Astrocyte of the hippocampus (primary cell): ENCODE data around the gene ALOX5AP.

Experiments used
- DNase-seq: peaks from one replicate; pipeline ENCODE4 v3.0.0; 2011; ENCODE audit warnings: low read depth, low spot score

ALOX5AP gene

DNA sequence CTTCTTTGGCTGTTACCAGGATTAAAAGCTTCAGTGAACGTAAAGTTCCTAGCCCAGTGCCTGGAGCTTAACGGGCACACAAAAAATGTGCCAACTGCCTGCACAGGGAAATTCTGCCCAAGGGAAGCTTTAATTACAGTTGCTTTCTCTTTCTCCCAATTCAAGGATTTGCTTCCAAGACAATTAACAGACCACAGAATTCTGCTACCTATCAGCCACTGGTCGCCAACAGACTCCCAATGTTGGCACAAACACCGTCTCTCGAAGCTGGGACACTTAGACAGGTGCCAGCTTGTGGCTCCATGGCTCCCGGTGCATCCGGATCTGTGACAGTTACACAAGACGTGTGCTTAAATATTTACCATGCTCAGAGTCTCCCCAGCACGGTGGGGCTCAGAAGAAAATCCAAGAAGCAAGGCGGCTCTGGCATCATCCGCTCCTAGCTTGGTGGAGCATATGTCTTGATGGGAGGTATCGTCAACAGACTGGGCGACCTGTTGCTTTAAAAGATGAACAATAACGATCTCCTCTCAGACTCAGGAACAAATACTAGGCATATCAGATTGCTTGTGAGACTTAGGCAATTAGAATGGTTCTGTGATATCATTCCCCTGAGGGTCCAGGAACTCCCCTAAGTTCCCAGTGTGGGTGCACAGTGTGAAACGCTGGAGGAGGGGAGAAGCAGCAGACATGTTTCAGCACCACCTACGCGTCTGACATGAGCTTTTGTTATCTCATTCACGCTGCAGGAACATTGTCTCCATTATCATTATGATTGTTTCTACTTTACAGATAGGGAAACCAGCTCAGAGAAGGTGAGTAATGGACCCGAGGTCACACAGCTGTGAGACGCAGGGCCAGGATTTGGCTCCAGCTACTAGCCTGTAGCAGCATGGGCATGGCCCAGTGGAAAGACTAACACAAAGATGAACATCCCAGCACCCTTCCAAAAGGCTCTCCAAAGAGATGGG is 61.6 kb downstream of the ALOX5AP start:
- DNase-seq: no peak

DNA sequence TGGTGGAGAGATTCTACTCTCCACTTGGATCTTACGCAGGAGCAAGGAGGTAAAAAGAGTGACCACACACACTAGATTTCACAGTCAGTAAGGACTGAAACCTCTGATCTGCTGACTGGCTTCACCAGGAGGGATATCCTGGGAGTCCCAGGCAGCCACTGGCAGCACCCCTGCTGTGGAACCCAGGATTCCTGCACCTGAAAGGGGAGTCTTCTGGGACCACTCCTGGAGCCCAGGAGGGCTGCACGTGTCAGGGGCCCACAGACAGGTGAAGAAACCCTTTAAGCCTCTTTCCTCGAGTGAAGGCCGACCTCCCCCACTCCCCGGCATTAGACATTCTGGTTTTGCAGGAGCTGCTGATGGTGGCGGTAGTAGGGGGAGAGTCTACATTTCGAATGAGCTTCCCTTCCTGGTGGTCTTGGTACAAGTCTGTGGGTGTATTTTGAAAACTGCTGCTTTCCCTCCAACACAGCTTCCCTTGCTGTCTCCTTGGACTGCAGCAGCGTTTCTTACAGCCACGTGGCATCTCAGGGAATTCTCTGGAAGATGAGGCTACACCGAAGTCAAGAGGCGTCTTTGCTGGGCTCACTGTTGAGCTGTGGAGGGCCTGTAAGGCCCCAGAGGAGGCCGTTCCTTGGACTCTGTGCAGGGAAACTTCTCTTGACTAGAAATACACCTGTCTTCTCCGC is 62.6 kb downstream of the ALOX5AP start:
- no peak for DNase-seq

DNA sequence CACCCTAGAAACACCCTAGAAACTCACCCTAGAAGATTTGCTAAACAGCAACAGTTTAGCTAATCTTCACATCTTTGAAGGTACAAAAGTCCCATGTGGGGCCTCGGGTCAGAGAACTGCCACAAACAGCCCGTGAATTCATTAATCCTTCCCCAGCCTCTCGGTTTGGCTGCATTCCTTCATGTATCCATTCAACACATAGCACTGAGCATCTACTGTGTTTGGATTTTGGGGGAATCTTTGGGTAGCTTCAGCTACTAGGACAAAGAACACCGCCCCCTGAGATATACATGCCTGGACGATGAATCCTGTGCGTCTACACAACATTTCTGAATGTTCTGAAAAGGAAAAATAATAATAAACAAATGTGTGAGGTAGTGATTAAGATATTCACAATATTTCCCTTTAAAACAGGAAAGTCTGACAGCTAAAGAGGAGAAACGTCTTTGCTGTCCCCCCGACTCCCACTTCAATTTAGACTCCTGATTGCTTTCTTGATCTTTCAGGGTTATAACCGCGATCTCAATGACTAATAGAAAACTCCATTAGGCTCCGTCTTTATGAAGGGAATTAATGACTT is 63.5 kb downstream of the ALOX5AP start:
- peak; percentile 68 for DNase-seq

DNA sequence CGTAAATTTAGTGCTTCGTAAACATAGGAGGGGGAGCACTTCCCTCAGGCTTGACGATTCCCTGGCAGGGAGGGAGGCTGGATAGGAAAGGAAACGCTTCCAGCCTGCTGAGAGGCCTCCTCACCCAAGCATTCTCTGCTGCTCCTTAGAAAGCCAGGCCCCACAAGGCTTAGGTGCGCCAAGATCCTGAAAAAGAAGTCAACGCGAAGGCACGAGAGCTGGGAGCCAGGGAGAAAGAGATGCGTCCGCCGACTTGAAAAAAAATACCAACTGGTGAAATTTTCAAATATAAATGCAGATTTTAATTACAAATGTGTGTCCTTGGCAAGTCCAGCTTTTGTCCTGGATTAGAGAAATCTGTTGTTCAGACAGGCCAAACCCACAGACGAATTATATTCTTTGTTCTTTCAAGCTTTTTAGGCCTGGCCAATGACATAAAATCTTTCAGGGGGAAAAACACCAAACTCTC is 64.0 kb downstream of the ALOX5AP start:
- DNase-seq: peak; percentile 55

DNA sequence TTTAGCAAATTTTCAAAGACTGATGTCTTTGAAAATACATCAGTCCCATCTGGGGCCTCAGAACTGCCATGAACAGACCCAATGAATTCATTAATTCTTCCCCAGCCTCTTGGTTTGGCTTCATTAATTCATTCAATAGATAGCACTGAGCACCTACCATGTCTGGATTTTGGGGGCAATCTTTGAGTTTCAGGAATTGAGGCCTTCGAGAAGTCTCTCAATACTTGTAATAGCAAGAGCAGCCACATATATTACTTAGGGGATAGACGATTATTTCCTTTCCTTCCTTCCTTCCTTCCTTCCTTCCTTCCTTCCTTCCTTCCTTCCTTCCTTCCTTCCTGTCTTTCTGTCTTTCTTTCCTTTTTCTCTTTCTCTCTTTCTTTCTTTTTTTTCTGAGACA is 64.8 kb downstream of the ALOX5AP start:
- no peak for DNase-seq

DNA sequence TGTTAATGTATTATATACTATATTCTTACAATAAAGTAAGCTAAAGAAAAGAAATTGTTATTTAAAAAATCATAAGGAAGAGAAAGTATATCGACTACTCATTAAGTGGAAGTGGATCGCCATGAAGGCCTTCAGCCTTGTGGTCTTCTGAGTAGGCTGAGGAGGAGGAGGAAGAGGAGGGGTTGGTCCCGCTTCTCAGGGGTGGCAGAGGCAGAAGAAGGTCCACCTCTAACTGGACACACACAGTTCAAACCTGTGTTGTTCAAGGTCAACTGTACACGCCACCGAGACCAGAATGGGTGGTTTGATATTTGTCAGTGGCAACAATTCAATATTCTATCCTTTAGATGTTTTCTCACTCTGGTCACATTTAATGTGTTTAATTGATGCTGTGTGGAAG is 67.2 kb downstream of the ALOX5AP start:
- DNase-seq: no peak

DNA sequence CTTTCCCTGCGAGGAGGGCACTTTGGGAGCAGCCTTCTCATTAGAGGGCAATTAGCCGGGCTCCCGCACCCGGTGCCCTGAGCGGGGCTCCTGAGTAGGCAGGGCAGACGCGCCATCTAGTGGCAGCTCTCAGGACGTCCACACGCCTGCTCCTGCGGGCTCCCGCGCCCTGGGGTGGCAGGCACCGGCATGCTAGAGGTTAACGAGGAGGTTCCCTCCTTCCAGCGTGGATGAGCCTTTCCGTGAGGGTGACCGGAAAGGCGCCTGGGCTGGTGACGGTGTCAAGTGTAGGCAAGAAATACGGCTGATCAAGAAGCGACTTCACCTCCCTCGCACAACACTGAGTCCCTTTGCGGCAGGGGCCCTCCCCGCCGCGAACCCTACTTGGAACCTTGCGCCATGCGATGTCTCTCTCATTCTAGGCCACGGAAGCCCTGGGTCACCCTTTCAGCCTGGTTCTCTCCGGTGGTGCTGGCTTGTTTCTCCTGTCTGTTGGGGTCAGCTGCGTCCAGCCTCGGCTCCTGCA is 67.7 kb downstream of the ALOX5AP start:
- DNase-seq: peak; percentile 91

DNA sequence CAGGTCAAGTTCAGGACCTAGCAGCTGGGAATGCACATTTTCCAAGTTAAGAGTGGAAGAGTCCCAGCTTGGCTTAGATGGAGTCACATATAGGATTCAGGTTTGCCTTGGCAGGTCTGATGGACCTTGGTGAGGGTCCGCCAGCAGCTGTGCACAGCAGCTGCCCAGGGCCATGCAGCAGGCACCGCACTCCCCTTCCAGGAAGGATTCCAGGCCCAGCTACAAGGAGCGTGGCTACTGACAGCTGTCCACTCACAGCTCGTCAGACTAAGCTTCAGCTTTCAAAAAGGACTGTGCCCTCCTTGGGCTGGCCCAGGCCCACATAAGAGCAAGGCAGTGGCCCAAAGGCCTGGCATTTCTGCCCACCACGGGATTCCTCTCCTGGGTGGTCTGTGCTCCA is 68.4 kb downstream of the ALOX5AP start:
- DNase-seq: no peak

DNA sequence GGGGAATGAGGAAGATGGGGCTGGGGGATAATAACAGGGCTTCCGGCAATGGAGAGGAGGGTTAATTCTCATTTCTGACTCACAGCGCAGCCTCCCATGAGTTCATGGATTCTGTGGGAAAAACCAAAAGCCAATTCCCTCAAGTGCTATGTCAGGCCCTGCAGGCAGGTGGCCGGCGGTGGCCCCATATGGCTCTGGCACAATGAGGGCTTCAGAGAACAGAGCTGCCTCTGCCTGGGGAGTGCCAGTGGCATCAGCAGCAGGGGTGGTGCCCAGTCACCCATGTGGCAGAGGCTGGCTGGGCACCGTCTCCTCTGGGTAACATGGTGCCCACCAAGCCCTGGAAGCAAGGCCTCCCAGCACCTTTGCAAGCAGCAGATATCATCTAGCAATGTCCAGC is 69.1 kb downstream of the ALOX5AP start:
- DNase-seq: no peak

DNA sequence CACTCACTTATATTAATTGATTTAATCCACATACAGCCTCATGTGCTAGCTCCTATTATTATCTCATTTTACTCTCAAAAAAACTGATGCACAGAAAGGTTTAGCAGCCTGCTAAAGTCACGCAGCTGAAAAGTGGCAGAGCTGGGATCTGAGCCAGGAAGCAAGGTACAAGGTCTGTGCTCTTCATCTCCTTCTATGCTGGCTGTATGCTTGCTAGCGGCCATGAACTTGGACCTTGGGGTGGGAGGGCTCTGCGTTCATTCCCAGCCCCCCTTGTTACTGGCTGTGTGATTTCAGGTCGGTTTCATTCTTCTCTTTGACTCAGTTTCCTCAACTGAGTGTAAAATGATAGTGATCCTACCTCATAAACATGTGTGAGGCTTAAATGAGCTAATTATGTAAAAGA is 69.8 kb downstream of the ALOX5AP start:
- DNase-seq: no peak

DNA sequence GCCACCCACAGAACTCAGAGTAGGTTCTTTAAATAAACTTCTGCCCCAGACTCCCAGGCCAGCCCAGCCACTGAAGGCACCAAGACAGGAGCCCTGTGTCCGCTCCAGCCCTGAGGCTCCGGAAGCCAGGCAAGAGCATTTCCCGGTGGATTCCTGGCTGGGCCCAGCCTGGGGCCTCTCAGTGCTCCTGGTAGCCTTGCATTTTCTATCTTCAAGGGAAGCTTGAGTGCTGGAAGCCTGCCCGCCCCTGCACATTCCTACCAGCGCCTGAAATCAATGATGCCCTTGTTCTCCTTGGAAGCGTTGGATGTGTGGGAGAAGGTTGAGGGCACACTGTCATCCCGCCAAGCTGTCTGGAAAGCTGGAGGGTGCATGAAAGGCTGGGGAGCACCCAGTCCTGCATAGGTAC is 70.3 kb downstream of the ALOX5AP start:
- DNase-seq: peak; percentile 85

DNA sequence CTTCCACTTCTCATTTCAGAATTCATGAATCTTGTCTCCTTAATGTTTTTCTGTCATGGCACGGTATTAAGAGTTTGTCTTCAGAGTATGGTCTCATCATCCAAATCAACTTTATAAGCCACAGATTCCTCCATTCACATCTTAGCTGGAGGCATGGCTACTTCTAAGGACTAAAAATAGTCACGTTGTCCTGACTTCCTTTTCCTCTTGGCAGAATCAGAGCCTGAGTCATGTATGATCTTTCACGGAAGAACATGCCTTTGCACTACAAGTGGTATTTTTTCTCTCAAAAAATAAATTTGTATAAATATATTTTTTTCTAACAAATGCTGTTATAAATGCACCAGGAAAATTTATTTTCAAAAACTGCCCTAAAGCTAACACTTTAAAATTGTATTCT is 71.4 kb downstream of the ALOX5AP start:
- DNase-seq: peak; percentile 57

DNA sequence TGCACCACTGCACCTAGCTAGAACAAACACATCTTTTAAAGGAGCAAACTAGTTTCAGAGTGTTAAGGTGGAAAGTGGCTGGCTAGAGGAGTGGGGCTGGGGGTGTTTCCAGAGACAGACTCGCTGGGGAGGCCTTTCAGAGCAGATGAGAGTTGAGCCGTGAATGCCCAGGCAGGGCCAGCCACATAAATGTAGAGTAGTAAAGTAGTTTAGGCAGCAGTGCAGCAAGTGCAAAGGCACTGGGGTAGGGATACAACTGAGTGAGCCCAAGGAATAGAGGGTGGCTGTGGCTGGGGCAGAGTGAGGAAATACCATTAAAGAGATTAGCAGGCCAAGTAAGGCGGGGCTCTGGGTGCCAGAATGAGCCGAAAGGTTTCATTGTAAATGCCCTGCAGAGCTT is 72.0 kb downstream of the ALOX5AP start:
- no peak for DNase-seq

DNA sequence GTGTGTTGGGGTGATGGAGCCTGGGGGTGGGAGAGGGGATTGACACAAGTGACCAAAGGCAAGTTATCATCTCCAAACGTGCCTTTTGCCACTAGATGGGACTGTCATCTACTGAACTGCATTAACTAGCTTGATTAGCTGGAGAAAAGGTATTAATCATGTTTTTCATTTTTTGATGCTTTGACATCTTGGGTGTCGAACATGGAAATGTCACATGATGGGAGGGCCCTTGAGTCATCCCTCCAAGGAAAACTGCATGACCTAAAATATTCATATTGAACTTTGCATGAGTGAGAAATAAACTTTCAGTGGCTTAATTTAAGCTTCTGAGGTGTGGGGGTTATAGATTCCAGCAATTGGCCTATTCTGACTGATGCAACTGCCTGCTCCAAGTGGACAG is 73.3 kb downstream of the ALOX5AP start:
- DNase-seq: no peak

DNA sequence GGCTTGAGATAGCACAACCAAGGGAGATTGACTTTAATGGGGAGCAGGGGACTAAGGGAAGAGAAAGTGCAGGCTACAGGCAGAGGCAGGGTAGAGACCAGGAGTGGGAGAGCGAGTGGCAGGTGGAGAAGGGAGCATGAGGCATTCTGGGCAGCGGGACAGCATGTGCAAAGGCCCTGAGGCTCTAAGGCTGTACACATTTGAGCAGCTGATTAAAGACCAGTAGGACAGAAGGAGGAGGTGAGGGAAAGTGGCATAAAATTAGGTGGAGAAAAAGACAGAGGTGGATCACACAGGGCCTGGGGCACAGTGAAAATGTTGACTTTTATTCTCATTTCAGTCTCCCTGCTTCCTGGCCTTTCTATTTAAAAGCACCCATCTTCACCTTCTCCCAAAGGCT is 74.4 kb downstream of the ALOX5AP start:
- DNase-seq: no peak

DNA sequence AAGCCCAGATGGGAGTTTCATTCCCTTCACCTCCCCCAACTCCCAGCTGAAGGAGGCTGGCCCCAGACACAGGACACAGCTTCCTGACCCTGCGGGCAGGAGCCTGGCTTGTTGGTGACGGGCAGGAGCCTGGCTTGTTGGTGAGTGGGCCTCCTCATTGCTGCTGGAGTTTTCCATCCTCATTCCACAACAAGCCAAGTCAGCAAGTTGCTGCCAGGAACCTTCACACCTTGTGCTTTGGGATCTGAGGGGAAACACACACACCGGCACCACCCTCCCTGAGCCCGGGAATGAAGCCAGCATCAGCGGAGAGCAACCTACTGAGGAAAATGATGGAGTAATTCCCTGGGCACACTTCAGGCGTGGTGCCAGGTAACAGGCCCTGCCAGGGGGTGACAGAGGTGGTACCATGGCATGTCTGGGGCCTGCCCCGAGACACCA is 74.9 kb downstream of the ALOX5AP start:
- DNase-seq: no peak

DNA sequence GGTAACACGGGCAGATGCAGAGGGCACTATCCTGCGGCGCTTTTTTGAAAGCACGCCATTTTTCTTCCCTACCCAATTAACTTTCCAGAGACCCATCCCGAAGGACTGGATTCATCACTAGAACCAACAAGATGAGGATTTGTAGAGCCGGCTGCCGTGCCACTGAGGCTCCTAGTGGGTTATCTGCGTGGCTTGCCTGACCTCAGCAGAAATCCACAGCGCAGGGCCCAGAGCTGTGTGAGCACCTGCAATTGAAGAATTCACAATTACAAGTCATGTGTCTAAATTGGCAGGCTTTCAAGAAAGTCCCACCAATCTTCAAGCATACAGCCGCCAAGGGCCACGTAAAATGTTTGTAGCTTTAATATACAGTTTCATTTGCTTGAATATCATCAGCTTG is 75.5 kb downstream of the ALOX5AP start:
- DNase-seq: no peak
